ENCODE measurements around the gene RABIF. TPM values are rescaled to one million over a fixed set of nuclear protein-coding genes. Genes with fewer than 3 reads are reported as not detected.

RABIF gene
- total RNA-seq, 1 experiment from 2014 or later: 10.5 TPM

- DNase-seq (ENCODE audit: low read depth): no peak
Observed at GRCh38 chr1:202873026-202873425, 15.9 kb downstream of the RABIF start.

GRCh38 chr1:202871367-202871766 lies 17.6 kb downstream of the RABIF start:
- DNase-seq (ENCODE audit: low read depth): no peak

- no peak for DNase-seq (ENCODE audit: low read depth)
Observed at GRCh38 chr1:202862679-202863560, 26.0 kb downstream of the RABIF start.

- DNase-seq (ENCODE audit: low read depth): peak; percentile 87
Observed at GRCh38 chr1:202861420-202862132, 27.4 kb downstream of the RABIF start.

GRCh38 chr1:202860744-202861419 lies 28.1 kb downstream of the RABIF start:
- peak; percentile 48 for DNase-seq (ENCODE audit: low read depth)

GRCh38 chr1:202858789-202859414 lies 30.0 kb downstream of the RABIF start:
- no peak for DNase-seq (ENCODE audit: low read depth)

- no peak for DNase-seq (ENCODE audit: low read depth)
Observed at GRCh38 chr1:202858331-202858730, 30.6 kb downstream of the RABIF start.

- DNase-seq (ENCODE audit: low read depth): no peak
Observed at GRCh38 chr1:202857136-202857610, 31.8 kb downstream of the RABIF start.

GRCh38 chr1:202856014-202856413 lies 32.9 kb downstream of the RABIF start:
- no peak for DNase-seq (ENCODE audit: low read depth)

GRCh38 chr1:202854787-202855186 lies 34.2 kb downstream of the RABIF start:
- no peak for DNase-seq (ENCODE audit: low read depth)

GRCh38 chr1:202852163-202852904 lies 36.6 kb downstream of the RABIF start:
- peak; percentile 41 for DNase-seq (ENCODE audit: low read depth)

GRCh38 chr1:202850593-202851362 lies 38.2 kb downstream of the RABIF start:
- no peak for DNase-seq (ENCODE audit: low read depth)

- DNase-seq (ENCODE audit: low read depth): no peak
Observed at GRCh38 chr1:202848191-202848542, 40.8 kb downstream of the RABIF start.

- no peak for DNase-seq (ENCODE audit: low read depth)
Observed at GRCh38 chr1:202844935-202845334, 44.0 kb downstream of the RABIF start.

- DNase-seq (ENCODE audit: low read depth): no peak
Observed at GRCh38 chr1:202844259-202844658, 44.7 kb downstream of the RABIF start.

GRCh38 chr1:202843081-202843480 lies 45.9 kb downstream of the RABIF start:
- no peak for DNase-seq (ENCODE audit: low read depth)

- DNase-seq (ENCODE audit: low read depth): no peak
Observed at GRCh38 chr1:202837746-202838262, 51.1 kb downstream of the RABIF start.

- DNase-seq (ENCODE audit: low read depth): no peak
Observed at GRCh38 chr1:202836623-202837403, 52.1 kb downstream of the RABIF start.

GRCh38 chr1:202835548-202836072 lies 53.3 kb downstream of the RABIF start:
- no peak for DNase-seq (ENCODE audit: low read depth)

Data from RPMI7951 (cell line).